GM12865 (cell line): ENCODE results near the gene SMAGP.

Source experiments
- DNase-seq: peaks from one replicate; pipeline ENCODE4 v3.0.0; 2010; ENCODE audit warnings: low read depth
- H3K4me3 ChIP-seq: 2 replicates; pipeline ENCODE4 v1.5.1; 2011; ENCODE audit warnings: mild to moderate bottlenecking, low read depth, low read length, control low read depth
- CTCF ChIP-seq: IDR thresholded peaks from 2 replicates; pipeline ENCODE4 v1.5.1; 2011; ENCODE audit warnings: low read length, control low read depth, low read depth, inconsistent platforms; ENCODE audit not compliant: insufficient read depth; ENCODE audit errors: missing control alignments

SMAGP gene

GRCh38 chr12:51199366-51199945, 70.8 kb downstream of the SMAGP start:
- TF ChIP-seq CTCF = no peak
- H3K4me3 ChIP-seq = no peak overlapping the region
- no peak for DNase-seq

- no peak for TF ChIP-seq CTCF
- DNase-seq = no peak
- no peak overlapping the region for H3K4me3 ChIP-seq
Observed at GRCh38 chr12:51198568-51199365, 71.4 kb downstream of the SMAGP start.

- no peak for DNase-seq
- no peak overlapping the region for H3K4me3 ChIP-seq
- TF ChIP-seq CTCF = no peak
Observed at GRCh38 chr12:51197736-51198567, 72.3 kb downstream of the SMAGP start.

- TF ChIP-seq CTCF = no peak
- no peak overlapping the region for H3K4me3 ChIP-seq
- no peak for DNase-seq
Observed at GRCh38 chr12:51196547-51196946, 73.7 kb downstream of the SMAGP start.

GRCh38 chr12:51195841-51196240, 74.4 kb downstream of the SMAGP start:
- TF ChIP-seq CTCF = no peak
- no peak overlapping the region for H3K4me3 ChIP-seq
- DNase-seq = no peak
